ENCODE data around the gene NCDN.
A peak's percentile ranks its signal among the peaks of the same experiment; 100 is the strongest.

DNA sequence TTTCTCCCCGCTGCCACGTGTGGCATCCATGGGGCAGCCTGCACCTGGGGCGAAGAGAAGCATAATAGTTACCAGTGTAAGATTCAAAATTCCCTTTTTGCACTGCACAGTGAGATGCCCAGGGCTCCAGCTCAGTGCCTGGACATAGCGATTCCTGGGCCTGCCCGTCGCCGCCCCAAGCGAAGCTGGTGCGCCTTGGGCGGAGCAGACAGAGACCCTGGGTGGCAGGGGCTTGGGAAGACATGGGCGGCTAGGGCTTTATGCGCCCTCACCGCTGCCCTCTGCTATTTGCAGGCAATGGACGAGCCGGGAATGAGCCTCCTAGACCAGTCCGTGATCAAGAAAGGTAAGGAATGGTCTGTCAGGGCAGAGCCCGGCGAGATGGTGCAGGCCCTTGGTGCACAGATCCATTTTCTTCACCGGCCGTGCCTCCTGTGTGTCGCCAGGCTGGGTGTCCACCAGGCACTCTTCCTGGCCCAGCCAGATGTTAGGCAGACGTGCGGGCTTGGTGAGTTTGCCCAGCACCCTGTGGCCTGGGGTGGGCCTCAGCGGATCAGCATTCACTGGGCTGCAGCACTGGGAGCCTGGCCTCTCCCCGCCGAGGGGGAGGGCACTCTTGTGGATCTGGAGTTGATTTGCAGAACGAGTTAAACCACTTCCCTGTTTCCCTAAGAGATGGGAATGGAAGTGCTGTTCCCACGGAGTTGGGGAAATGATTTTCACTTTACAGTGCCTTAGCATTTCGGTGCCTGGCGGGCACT lies 17.2 kb downstream of the NCDN start:
- TF ChIP-seq CHD1 (IDR thresholded peaks at IDR 0.05; ENCODE audit: low read depth, low read length): no peak
- TF ChIP-seq, protein P1, sequence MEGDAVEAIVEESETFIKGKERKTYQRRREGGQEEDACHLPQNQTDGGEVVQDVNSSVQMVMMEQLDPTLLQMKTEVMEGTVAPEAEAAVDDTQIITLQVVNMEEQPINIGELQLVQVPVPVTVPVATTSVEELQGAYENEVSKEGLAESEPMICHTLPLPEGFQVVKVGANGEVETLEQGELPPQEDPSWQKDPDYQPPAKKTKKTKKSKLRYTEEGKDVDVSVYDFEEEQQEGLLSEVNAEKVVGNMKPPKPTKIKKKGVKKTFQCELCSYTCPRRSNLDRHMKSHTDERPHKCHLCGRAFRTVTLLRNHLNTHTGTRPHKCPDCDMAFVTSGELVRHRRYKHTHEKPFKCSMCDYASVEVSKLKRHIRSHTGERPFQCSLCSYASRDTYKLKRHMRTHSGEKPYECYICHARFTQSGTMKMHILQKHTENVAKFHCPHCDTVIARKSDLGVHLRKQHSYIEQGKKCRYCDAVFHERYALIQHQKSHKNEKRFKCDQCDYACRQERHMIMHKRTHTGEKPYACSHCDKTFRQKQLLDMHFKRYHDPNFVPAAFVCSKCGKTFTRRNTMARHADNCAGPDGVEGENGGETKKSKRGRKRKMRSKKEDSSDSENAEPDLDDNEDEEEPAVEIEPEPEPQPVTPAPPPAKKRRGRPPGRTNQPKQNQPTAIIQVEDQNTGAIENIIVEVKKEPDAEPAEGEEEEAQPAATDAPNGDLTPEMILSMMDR (IDR thresholded peaks at IDR 0.05; ENCODE audit: control extremely low read depth in 1 of 3, insufficient read depth in 1 of 3, low read depth in 1 of 3, low read length in 3 of 3): no peak
- TF ChIP-seq TAF1 (IDR thresholded peaks at IDR 0.05; ENCODE audit: low read depth, low read length): 0 out of 2 replicates have a peak, but pooled peaks have one; percentile 9
- no peak for TF ChIP-seq SP1 (IDR thresholded peaks at IDR 0.05; ENCODE audit: low read depth, low read length)
- peak; percentile 75 for TF ChIP-seq EZH2 (IDR thresholded peaks at IDR 0.05; ENCODE audit: low read depth, low read length, severe bottlenecking)
- TF ChIP-seq RXRA (IDR thresholded peaks at IDR 0.05; ENCODE audit: insufficient read depth, low read depth, low read length): no peak
- no peak for TF ChIP-seq EP300 (IDR thresholded peaks at IDR 0.05; ENCODE audit: borderline replicate concordance in 1 of 2, low read depth in 2 of 2, low read length in 2 of 2)
- no peak for TF ChIP-seq POLR2A (IDR thresholded peaks at IDR 0.05; ENCODE audit: control extremely low read depth in 1 of 2, low read depth in 2 of 2, low read length in 2 of 2)
- no peak for TF ChIP-seq YY1 (IDR thresholded peaks at IDR 0.05; ENCODE audit: low read depth, low read length)
- no peak for TF ChIP-seq BRCA1 (IDR thresholded peaks at IDR 0.05; ENCODE audit: low read depth, low read length)
- TF ChIP-seq JUN (IDR thresholded peaks at IDR 0.05; ENCODE audit: low read depth, low read length): no peak
- no peak for TF ChIP-seq POLR2AphosphoS5 (IDR thresholded peaks at IDR 0.05; ENCODE audit: low read depth, low read length)
- TF ChIP-seq, protein P2, sequence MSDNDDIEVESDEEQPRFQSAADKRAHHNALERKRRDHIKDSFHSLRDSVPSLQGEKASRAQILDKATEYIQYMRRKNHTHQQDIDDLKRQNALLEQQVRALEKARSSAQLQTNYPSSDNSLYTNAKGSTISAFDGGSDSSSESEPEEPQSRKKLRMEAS (IDR thresholded peaks at IDR 0.05): no peak

All from H1 (cell line).